ENCODE data around the gene GATC. TPM values are rescaled to one million over a fixed set of nuclear protein-coding genes. Genes with fewer than 3 reads are reported as not detected.

GATC gene
- total RNA-seq, 4 donors from 2014 or later = 8.1 to 19.8 (median 14.2) TPM

DNA sequence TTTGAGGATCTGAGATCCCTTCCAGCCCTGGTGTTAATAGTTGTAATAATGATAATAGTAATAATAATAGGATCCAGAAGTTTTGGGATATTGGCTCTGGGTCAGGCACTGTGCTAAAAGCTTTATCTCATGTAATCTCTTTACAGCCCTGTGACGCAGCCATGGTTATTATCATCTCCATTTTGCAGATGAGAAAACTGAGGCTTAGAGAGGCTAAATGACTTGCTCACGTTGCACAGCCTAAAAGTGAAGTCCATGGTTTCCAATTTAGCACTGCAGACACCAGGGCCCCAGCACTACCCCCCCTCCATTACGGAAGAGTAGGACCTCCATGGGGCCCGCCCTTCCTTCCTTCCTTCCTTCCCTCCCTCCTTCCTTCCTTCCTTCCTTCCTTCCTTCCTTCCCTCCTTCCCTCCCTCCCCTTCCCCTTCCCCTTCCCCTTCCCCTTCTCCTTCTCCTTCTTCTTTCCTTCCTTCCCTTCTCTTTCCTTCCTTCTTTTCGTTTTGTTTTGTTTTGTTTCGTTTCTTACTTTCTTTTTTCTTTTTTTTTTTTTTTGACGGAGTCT, 23.3 kb upstream of the GATC start:
- H3K9me3 ChIP-seq = no peaks in the 10 kb centered on the region
- 59 to 60% methylated on average over 4 to 7 of the region's 7 CpGs for WGBS, 2 donors
- no peak for TF ChIP-seq POLR2A (IDR thresholded peaks at IDR 0.05)
- TF ChIP-seq CTCF (IDR thresholded peaks at IDR 0.05) = no peak
- intact Hi-C loops (cut with DNase I) = no loop called here
- no peak overlapping the region for H3K27ac ChIP-seq
- H3K4me1 ChIP-seq = no peaks in the 10 kb centered on the region
- no peaks in the 10 kb centered on the region for H3K36me3 ChIP-seq
- no peak for DNase-seq
- H3K27me3 ChIP-seq = no peaks in the 10 kb centered on the region
- no peak overlapping the region for H3K4me3 ChIP-seq

GRCh38 chr12:120425797-120426196, 20.4 kb upstream of the GATC start:
- intact Hi-C loops (cut with DNase I) = no loop called here
- Histone ChIP-seq H3K4me3 (no peak overlapping the region), H3K36me3 (no peaks in the 10 kb centered on the region), H3K9me3 (no peaks in the 10 kb centered on the region), H3K4me1 (peaks cover 0 to 7% (median 0%) of the 10 kb centered on the region in 3 donors), H3K27me3 (peaks cover 0 to 4% (median 0%) of the 10 kb centered on the region in 4 donors), H3K27ac (no peak overlapping the region)
- no peak for DNase-seq
- WGBS, 2 donors = 85 to 90% methylated on average over 3 of the region's 3 CpGs
- TF ChIP-seq CTCF (IDR thresholded peaks at IDR 0.05) (no peak), POLR2A (IDR thresholded peaks at IDR 0.05) (no peak)

DNA sequence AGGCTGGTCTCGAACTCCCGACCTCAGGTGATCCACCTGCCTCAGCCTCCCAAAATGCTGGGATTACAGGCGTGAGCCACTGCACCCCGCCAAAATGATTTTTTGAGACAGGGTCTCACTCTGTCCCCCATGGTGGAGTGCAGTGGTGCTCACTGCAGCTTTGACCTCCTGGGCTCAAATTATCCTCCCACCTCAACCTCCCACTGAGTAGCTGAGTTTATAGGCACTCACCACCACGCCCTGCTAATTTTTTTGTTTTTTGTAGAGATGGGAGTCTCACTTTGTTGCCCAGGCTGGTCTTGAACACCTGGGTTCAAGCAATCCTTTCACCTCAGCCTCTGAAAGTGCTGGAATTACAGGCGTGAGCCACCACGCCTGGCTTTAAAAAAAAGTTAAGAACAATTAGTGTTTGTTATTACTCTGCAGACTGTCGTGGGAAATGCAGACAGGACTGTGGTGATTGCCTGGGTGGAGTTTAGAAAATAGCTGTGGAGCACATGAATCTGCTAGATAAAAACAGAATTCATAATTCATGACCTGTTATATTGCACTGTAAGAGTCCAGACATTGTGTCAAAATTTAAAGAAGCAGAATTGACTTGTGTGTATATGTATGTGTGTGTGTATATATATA, 17.5 kb upstream of the GATC start:
- 53 to 55% methylated on average over 8 of the region's 8 CpGs for WGBS, 2 donors
- peaks cover 0 to 9% (median 0%) of the 10 kb centered on the region in 3 donors for H3K4me1 ChIP-seq
- TF ChIP-seq CTCF (IDR thresholded peaks at IDR 0.05) = no peak
- TF ChIP-seq POLR2A (IDR thresholded peaks at IDR 0.05) = no peak
- intact Hi-C loops (cut with DNase I) = no loop called here
- no peak for DNase-seq
- no peak overlapping the region for H3K4me3 ChIP-seq
- H3K27ac ChIP-seq = no peak overlapping the region
- no peaks in the 10 kb centered on the region for H3K9me3 ChIP-seq
- H3K27me3 ChIP-seq = peaks cover 0 to 7% (median 0%) of the 10 kb centered on the region in 4 donors
- no peaks in the 10 kb centered on the region for H3K36me3 ChIP-seq

- no peak for TF ChIP-seq CTCF (IDR thresholded peaks at IDR 0.05)
- no peak for TF ChIP-seq POLR2A (IDR thresholded peaks at IDR 0.05)
- Histone ChIP-seq H3K36me3 (no peaks in the 10 kb centered on the region), H3K27ac (no peak overlapping the region), H3K9me3 (no peaks in the 10 kb centered on the region), H3K4me1 (peaks cover 0 to 9% (median 0%) of the 10 kb centered on the region in 3 donors), H3K4me3 (no peak overlapping the region), H3K27me3 (peaks cover 0 to 7% (median 0%) of the 10 kb centered on the region in 4 donors)
- intact Hi-C loops (cut with DNase I) = no loop called here
- DNase-seq = no peak
- WGBS, 2 donors = 67 to 76% methylated on average over 7 of the region's 7 CpGs
These were observed 16.9 kb upstream of the GATC start for GRCh38 chr12:120429368-120429767.

GRCh38 chr12:120432772-120433525, 13.3 kb upstream of the GATC start:
- 53% methylated on average over 8 to 10 of the region's 10 CpGs for WGBS, 2 donors
- Histone ChIP-seq H3K27me3 (peaks cover 0 to 7% (median 0%) of the 10 kb centered on the region in 4 donors), H3K4me1 (peaks cover 0 to 14% (median 0%) of the 10 kb centered on the region in 3 donors), H3K27ac (no peak overlapping the region), H3K9me3 (no peaks in the 10 kb centered on the region), H3K4me3 (no peak overlapping the region), H3K36me3 (no peaks in the 10 kb centered on the region)
- DNase-seq = no peak
- intact Hi-C loops (cut with DNase I) = loop anchor here (5.0 kb wide), 1 partner anchor 76 kb away; no protein-coding TSS in a partner anchor
- TF ChIP-seq POLR2A (IDR thresholded peaks at IDR 0.05) (no peak), CTCF (IDR thresholded peaks at IDR 0.05) (no peak)

Measured in esophagus squamous epithelium (tissue), 5 donors.